ENCODE results near the gene ATG16L2.
"Not testable (repeated sequence)": the region's sequence is repeated elsewhere in the genome, so short reads cannot be mapped to it uniquely, and the experiment has no call there.

ATG16L2 gene

DNA sequence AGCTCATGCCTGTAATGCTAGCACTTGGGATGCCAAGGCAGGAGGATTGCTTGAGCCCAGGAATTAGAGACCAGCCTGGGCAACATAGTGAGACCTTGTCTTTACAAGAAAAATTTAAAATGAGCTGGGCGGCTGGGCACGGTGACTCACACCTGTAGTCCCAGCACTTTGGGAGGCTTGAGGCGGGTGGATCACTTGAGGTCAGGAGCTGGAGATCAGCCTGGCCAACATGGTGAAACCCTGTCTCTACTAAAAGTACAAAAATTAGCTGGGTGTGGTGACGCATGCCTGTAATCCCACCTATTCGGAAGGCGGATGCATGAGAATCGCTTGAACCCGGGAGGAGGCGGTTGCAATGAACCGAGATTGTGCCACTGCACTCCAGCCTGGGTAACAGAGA is 2.5 kb upstream of the ATG16L2 start:
- H3K4me2 ChIP-seq (ENCODE audit: low read length), result peak overlapping the region; percentile 47
- H3K27me3 ChIP-seq (ENCODE audit: control insufficient read depth, insufficient read depth, low read length); H3K9ac ChIP-seq (ENCODE audit: low read depth, low read length); H3K36me3 ChIP-seq (ENCODE audit: insufficient read depth, low read length); H3K9me3 ChIP-seq (replicated peaks; ENCODE audit: low read length): not testable (repeated sequence)
- H3K4me1 ChIP-seq (ENCODE audit: control insufficient read depth, insufficient read depth, low read length), result peaks cover 33% of the 10 kb centered on the region
- H3K4me3 ChIP-seq (ENCODE audit: low read length), result peak overlapping the region; percentile 98

DNA sequence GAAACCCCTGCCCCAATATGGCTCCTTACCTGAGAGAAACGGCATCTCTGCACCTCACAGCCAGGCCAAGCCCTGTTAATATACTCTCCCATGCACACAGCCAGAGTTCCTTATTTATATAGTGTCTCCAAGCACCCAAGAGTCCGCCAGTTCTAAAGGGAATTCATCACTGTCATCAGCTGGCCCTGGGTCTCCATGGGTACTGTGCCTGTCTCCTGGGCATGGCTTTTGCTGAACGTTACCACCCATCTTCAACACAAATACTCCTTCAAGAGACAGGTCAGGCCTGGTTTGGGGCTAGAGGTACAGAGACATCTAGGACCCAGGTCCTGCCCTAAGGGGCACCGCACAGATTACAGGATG is 1.6 kb upstream of the ATG16L2 start:
- H3K4me2 ChIP-seq (ENCODE audit: low read length), result peak overlapping the region; percentile 86
- H3K27me3 ChIP-seq (ENCODE audit: control insufficient read depth, insufficient read depth, low read length), result no peaks in the 10 kb centered on the region
- peak overlapping the region; percentile 98 for H3K9ac ChIP-seq (ENCODE audit: low read depth, low read length)
- peaks cover 30% of the 10 kb centered on the region for H3K4me1 ChIP-seq (ENCODE audit: control insufficient read depth, insufficient read depth, low read length)
- H3K9me3 ChIP-seq (replicated peaks; ENCODE audit: low read length), result no peaks in the 10 kb centered on the region
- H3K4me3 ChIP-seq (ENCODE audit: low read length), result peak overlapping the region; percentile 98
- peaks cover 5% of the 10 kb centered on the region for H3K36me3 ChIP-seq (ENCODE audit: insufficient read depth, low read length)

DNA sequence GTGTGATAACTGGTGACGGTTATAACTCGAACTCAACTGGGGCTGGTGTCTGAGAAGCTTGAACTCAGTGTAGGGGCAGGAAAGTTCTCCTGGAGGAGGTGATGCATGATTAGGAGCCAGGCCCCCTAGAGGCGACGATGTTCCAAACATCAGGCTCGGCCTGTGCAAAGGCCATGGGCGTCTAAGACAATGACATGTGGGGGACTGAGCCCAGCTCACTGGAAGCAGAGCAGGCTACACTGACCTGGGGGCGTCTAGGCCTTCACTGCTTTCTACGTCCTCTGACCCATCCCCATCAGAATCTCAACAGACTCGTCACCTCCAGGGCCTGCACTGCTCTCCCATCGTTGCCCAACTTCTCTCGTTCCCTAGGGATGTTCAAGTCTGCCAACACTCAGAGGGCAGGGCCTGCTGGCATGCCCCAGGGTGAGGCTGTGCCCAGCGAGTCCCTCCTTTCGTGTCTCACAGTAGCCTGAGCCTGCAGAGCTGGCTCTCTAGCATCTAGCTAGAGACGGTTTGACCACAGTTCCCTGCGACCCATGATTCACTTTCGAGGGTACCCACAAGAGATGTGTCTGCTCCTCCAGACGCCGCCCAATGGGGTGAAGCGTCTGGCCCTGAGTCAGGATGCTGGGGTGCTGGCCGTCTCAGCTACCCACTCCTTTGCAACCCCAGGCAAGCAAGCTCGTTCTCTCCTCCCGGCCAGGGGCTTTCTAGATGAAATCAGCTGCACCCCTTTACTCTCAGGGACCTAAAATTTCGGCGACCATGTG is 1.1 kb upstream of the ATG16L2 start:
- Histone ChIP-seq H3K9me3 (replicated peaks; ENCODE audit: low read length) (no peaks in the 10 kb centered on the region), H3K4me3 (ENCODE audit: low read length) (peak overlapping the region; percentile 98), H3K36me3 (ENCODE audit: insufficient read depth, low read length) (peaks cover 9% of the 10 kb centered on the region), H3K4me2 (ENCODE audit: low read length) (peak overlapping the region; percentile 86), H3K4me1 (ENCODE audit: control insufficient read depth, insufficient read depth, low read length) (peaks cover 30% of the 10 kb centered on the region), H3K27me3 (ENCODE audit: control insufficient read depth, insufficient read depth, low read length) (no peaks in the 10 kb centered on the region), H3K9ac (ENCODE audit: low read depth, low read length) (peak overlapping the region; percentile 98)

DNA sequence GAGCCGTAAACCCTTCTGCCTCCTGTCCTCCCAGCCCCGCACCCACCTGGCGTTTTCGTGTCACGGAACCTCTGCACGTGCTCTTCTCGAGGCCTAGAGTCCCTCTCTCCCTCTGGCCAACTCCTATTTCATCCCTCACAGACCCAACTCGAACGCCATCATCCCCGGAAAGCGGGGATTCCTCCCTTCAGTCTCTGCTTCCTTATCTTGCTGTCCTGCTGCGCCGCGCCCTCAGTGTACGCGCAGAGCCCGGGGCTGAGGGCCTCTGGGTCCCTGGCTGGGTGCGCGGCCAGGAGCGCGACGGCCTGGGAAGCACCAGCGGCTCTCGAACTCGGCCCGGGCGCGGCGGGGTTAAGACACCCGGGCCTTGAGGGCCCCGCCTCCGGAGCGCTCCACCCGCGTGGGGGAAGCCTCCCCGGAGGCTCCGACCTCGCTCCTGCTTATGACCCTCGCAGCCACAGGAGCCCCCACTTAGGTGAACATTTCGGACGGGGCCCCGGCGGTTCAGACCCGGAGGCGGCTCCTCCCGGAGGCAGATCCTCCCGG is 398 bp upstream of the ATG16L2 start:
- peak overlapping the region; percentile 98 for H3K9ac ChIP-seq (ENCODE audit: low read depth, low read length)
- peak overlapping the region; percentile 98 for H3K4me3 ChIP-seq (ENCODE audit: low read length)
- peaks cover 30% of the 10 kb centered on the region for H3K4me1 ChIP-seq (ENCODE audit: control insufficient read depth, insufficient read depth, low read length)
- H3K9me3 ChIP-seq (replicated peaks; ENCODE audit: low read length), result no peaks in the 10 kb centered on the region
- peak overlapping the region; percentile 86 for H3K4me2 ChIP-seq (ENCODE audit: low read length)
- peaks cover 9% of the 10 kb centered on the region for H3K36me3 ChIP-seq (ENCODE audit: insufficient read depth, low read length)
- H3K27me3 ChIP-seq (ENCODE audit: control insufficient read depth, insufficient read depth, low read length), result no peaks in the 10 kb centered on the region

DNA sequence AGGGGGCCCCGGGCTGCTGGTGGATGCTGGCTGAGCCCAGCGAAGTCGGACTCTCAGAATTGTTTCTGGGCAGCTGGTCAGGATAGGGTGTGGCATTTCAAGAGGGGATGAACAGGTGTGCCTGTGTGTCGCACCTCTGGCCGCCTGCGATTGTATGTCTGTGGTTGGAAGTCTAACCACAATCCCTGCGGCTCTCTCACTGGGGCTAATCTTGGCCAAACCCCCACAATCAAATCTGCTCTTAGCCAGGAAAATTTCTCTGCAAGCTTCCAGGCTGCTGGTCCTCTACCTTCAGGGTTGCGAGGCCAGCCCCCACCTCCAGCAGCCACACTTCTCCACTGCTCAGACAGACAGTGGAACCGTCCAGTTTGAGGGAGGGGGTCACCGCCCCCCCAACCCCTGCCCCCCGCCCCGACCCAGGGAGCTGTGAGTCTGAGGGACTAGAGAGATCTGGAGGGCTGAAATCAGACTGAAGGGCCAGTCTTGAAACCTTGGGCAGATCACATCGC is 953 bp downstream of the ATG16L2 start:
- H3K4me3 ChIP-seq (ENCODE audit: low read length), result peak overlapping the region; percentile 98
- H3K9me3 ChIP-seq (replicated peaks; ENCODE audit: low read length), result no peaks in the 10 kb centered on the region
- peak overlapping the region; percentile 86 for H3K4me2 ChIP-seq (ENCODE audit: low read length)
- peaks cover 30% of the 10 kb centered on the region for H3K4me1 ChIP-seq (ENCODE audit: control insufficient read depth, insufficient read depth, low read length)
- peak overlapping the region; percentile 98 for H3K9ac ChIP-seq (ENCODE audit: low read depth, low read length)
- H3K36me3 ChIP-seq (ENCODE audit: insufficient read depth, low read length), result peaks cover 4% of the 10 kb centered on the region
- H3K27me3 ChIP-seq (ENCODE audit: control insufficient read depth, insufficient read depth, low read length), result no peaks in the 10 kb centered on the region

DNA sequence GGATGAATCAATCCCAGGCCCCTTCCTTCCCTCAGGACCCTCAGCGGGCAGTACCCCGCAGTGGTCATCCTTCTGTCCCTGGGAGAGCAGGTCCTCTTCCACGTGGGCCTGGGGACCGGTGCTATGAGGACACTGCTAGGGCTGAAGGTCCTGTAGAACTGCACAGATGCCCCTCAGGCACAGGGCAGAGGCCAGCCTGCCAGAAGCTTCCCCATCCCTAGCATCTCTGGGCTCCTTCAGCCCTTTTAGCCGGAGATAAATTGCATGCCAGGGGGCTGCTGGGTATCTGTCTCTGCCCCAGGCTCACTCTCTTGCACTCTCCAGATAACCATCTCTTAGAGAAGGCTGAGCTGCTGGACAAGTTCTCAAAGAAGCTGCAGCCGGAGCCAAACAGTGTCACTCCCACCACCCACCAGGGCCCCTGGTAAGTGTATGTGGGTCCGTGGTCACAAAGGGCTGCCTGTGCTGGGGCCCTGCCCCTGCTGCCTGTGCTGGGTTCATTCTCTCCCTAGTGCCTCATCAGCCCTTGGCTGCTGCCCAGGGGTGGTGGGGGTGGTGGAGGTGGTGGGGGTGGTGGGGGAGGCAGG is 2.3 kb downstream of the ATG16L2 start:
- H3K27me3 ChIP-seq (ENCODE audit: control insufficient read depth, insufficient read depth, low read length), result no peaks in the 10 kb centered on the region
- H3K9ac ChIP-seq (ENCODE audit: low read depth, low read length), result no peak overlapping the region
- no peak overlapping the region for H3K4me2 ChIP-seq (ENCODE audit: low read length)
- H3K36me3 ChIP-seq (ENCODE audit: insufficient read depth, low read length), result peaks cover 4% of the 10 kb centered on the region
- no peak overlapping the region for H3K4me3 ChIP-seq (ENCODE audit: low read length)
- peaks cover 36% of the 10 kb centered on the region for H3K4me1 ChIP-seq (ENCODE audit: control insufficient read depth, insufficient read depth, low read length)
- no peaks in the 10 kb centered on the region for H3K9me3 ChIP-seq (replicated peaks; ENCODE audit: low read length)

DNA sequence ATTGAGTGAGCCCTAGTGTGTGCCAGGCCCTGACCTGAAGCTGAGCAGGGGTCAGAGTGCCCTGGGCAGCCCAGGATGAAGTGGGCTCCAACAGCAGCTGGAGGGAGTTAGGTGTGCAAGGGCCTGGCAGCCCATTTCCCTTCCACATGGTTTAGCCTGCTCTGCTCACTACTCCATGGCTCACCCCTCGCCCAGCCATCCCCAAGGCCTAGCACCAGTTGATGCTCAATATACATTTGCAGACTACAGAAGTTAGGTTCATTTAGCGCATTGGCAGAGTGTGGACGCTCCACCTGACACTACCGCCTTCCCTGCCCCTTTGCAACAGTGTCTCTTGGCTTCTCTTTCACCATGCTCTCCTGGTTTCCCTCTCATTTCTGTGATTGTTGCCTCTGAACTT is 3.8 kb downstream of the ATG16L2 start:
- peaks cover 4% of the 10 kb centered on the region for H3K36me3 ChIP-seq (ENCODE audit: insufficient read depth, low read length)

DNA sequence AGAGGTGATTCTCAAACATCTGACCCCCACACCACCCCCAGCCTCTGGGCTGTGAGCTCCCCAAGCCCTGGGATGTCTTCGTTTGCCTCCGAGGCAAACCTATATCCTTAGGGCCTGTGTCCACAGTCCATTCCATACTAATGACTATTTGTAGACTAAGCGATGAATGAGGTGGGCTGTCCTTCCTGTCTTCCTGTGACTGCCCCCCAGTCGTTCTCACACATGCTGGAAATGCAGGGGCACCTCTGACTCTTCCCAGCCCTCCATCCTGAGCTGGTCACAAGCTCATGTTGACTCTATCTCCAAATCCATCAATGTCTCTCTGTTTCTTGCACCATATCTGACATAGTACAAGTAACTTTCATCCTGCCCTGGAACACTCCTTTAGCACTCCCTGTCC is 4.8 kb downstream of the ATG16L2 start:
- no peak overlapping the region for H3K9ac ChIP-seq (ENCODE audit: low read depth, low read length)
- no peaks in the 10 kb centered on the region for H3K27me3 ChIP-seq (ENCODE audit: control insufficient read depth, insufficient read depth, low read length)
- H3K4me1 ChIP-seq (ENCODE audit: control insufficient read depth, insufficient read depth, low read length), result peaks cover 34% of the 10 kb centered on the region
- H3K4me2 ChIP-seq (ENCODE audit: low read length), result no peak overlapping the region
- no peak overlapping the region for H3K4me3 ChIP-seq (ENCODE audit: low read length)
- no peaks in the 10 kb centered on the region for H3K9me3 ChIP-seq (replicated peaks; ENCODE audit: low read length)
- peaks cover 4% of the 10 kb centered on the region for H3K36me3 ChIP-seq (ENCODE audit: insufficient read depth, low read length)

More for the DNA sequence above, 3.8 kb downstream of the ATG16L2 start:
- H3K4me1 ChIP-seq (ENCODE audit: control insufficient read depth, insufficient read depth, low read length), result peaks cover 40% of the 10 kb centered on the region
- no peak overlapping the region for H3K4me2 ChIP-seq (ENCODE audit: low read length)
- H3K27me3 ChIP-seq (ENCODE audit: control insufficient read depth, insufficient read depth, low read length), result no peaks in the 10 kb centered on the region
- no peaks in the 10 kb centered on the region for H3K9me3 ChIP-seq (replicated peaks; ENCODE audit: low read length)
- H3K4me3 ChIP-seq (ENCODE audit: low read length), result no peak overlapping the region
- no peak overlapping the region for H3K9ac ChIP-seq (ENCODE audit: low read depth, low read length)

DNA sequence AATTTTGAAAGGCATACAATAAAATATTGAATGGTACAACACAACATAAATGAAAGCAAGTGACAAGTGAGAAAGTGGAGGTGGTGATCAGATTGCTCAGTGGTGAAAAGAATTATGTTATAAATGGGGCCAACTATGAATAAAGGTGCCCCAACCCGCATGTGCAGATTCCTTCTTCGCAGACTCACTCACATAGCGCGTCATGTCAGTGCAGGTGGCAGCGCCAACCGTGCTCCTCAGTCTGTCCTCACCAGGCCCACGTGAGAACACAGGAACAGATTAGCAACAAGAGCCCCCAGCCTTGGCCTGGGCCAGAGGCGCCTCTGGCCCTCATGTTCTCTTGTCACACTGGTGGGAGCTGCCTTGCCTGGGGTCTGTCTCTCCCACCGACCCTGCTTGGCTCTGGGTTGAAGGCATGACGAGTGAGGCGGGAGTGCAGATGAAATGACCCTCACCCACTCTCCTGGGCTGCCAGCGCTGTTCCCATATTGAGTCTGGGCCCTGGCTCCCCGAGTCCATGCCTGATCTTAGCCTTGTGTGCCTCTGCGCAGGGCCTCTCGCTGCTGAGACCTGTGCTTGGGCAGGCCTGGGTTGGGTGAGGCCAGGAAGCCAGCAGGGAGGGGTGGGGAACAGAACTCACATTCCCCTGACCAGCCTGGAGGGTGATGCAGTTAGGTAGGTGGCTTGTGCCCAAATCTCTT is 6.4 kb downstream of the ATG16L2 start:
- Histone ChIP-seq H3K4me1 (ENCODE audit: control insufficient read depth, insufficient read depth, low read length) (peaks cover 26% of the 10 kb centered on the region), H3K9me3 (replicated peaks; ENCODE audit: low read length) (no peaks in the 10 kb centered on the region), H3K9ac (ENCODE audit: low read depth, low read length) (no peak overlapping the region), H3K4me2 (ENCODE audit: low read length) (no peak overlapping the region), H3K4me3 (ENCODE audit: low read length) (no peak overlapping the region), H3K36me3 (ENCODE audit: insufficient read depth, low read length) (peaks cover 4% of the 10 kb centered on the region), H3K27me3 (ENCODE audit: control insufficient read depth, insufficient read depth, low read length) (no peaks in the 10 kb centered on the region)

DNA sequence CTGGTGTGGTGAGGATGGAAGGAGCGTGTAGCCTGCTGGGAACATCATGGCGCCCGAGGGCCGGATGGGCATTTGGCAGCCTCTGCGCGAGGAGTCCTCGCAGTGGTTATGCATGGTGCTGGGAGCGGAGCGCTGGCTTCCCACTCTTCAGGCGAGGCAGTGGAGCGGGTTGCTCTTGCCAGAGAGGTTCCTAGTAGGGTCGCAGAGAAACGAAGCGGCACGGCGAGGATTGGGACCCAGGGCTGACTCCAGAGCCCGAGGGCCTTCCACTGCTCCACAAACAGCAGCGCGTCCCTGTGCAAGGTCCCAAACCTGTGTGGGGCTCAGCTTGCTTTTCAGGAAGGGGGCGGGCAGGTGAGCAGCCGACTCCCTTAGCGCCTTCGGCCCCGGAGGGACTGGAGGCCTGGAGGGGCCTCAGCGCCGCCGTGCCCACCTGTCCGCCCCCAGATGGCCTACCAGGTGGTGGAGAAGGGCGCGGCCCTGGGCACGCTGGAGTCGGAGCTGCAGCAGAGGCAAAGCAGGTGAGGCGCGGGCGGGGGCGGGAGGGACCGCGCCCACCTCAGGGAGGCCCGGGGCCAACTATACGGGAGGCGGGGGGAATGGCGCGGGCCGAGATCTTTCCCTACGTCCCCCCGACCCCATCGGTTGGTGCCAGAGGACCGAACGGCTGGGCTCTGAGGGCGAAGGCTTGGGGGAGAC is 7.2 kb downstream of the ATG16L2 start:
- peak overlapping the region; percentile 58 for H3K9ac ChIP-seq (ENCODE audit: low read depth, low read length)
- H3K9me3 ChIP-seq (replicated peaks; ENCODE audit: low read length), result no peaks in the 10 kb centered on the region
- H3K4me1 ChIP-seq (ENCODE audit: control insufficient read depth, insufficient read depth, low read length), result peaks cover 19% of the 10 kb centered on the region
- H3K36me3 ChIP-seq (ENCODE audit: insufficient read depth, low read length), result peaks cover 7% of the 10 kb centered on the region
- H3K4me2 ChIP-seq (ENCODE audit: low read length), result peak overlapping the region; percentile 92
- H3K4me3 ChIP-seq (ENCODE audit: low read length), result peak overlapping the region; percentile 71
- no peaks in the 10 kb centered on the region for H3K27me3 ChIP-seq (ENCODE audit: control insufficient read depth, insufficient read depth, low read length)

Data from skeletal muscle satellite cell (primary cell).